HCT116 (cell line): ENCODE results near the gene XPOT. TPM values are rescaled to one million over a fixed set of nuclear protein-coding genes. Genes with fewer than 3 reads are reported as not detected.

Source experiments
- total RNA-seq: library from RNA; stranded (reverse); gene quantifications from one replicate; pipeline ENCODE4 v1.2.1, GENCODE V29; 2021; ENCODE audit not compliant: unreplicated experiment

Gene XPOT
- total RNA-seq, 1 experiment from 2014 or later = 120 TPM

Other genes with a start within 250 kb of the XPOT start
- gene KICS2, start 182.1 kb upstream of the XPOT start, total RNA-seq = 18.1 TPM
- not detected for gene C12orf56, start 13.6 kb upstream of the XPOT start, total RNA-seq
- gene TBK1, start 47.7 kb downstream of the XPOT start, total RNA-seq = 27.0 TPM
- gene RASSF3, start 206.1 kb downstream of the XPOT start, total RNA-seq = 67.1 TPM